ENCODE results near the gene CLEC11A. TPM values are rescaled to one million over a fixed set of nuclear protein-coding genes. Genes with fewer than 3 reads are reported as not detected.

CLEC11A gene
- total and polyA plus RNA-seq, 4 donors, result 2.4 to 11.0 (median 5.5) TPM

- TF ChIP-seq RXRA (IDR thresholded peaks at IDR 0.05), result no peak
- no peak for TF ChIP-seq YY1 (IDR thresholded peaks at IDR 0.05)
Observed at GRCh38 chr19:50725218-50725910, 2.2 kb downstream of the CLEC11A start (continued).

DNA sequence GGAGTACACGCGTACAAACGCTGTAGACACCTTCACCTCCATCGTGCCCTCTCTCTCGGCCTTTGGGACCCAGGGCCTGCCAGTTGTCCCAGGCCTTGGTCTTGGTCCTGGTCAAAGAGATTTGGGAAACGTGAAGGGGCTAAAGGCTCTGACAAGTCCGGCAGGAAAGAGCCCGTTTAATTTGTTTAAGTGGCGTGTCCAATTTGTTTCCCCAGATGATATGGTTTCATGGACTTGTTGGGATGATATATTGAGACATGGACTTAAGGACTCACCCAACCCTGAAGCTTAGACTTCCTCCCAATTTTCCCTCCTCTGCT is 2.7 kb downstream of the CLEC11A start:
- peak overlapping the region in 1 of 3 donors; percentile 13 for H3K4me3 ChIP-seq (ENCODE audit: low read depth in 1 of 3, low read length in 3 of 3)
- no peak for TF ChIP-seq CTCF (IDR thresholded peaks at IDR 0.05; ENCODE audit: low read depth, low read length, missing input control)
- TF ChIP-seq, protein P1, sequence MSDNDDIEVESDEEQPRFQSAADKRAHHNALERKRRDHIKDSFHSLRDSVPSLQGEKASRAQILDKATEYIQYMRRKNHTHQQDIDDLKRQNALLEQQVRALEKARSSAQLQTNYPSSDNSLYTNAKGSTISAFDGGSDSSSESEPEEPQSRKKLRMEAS (IDR thresholded peaks at IDR 0.05), result no peak
- no peak for TF ChIP-seq HNF4A (conservative IDR thresholded peaks at IDR 0.05)
- TF ChIP-seq ZBTB33 (IDR thresholded peaks at IDR 0.05), result no peak
- TF ChIP-seq, protein P2, sequence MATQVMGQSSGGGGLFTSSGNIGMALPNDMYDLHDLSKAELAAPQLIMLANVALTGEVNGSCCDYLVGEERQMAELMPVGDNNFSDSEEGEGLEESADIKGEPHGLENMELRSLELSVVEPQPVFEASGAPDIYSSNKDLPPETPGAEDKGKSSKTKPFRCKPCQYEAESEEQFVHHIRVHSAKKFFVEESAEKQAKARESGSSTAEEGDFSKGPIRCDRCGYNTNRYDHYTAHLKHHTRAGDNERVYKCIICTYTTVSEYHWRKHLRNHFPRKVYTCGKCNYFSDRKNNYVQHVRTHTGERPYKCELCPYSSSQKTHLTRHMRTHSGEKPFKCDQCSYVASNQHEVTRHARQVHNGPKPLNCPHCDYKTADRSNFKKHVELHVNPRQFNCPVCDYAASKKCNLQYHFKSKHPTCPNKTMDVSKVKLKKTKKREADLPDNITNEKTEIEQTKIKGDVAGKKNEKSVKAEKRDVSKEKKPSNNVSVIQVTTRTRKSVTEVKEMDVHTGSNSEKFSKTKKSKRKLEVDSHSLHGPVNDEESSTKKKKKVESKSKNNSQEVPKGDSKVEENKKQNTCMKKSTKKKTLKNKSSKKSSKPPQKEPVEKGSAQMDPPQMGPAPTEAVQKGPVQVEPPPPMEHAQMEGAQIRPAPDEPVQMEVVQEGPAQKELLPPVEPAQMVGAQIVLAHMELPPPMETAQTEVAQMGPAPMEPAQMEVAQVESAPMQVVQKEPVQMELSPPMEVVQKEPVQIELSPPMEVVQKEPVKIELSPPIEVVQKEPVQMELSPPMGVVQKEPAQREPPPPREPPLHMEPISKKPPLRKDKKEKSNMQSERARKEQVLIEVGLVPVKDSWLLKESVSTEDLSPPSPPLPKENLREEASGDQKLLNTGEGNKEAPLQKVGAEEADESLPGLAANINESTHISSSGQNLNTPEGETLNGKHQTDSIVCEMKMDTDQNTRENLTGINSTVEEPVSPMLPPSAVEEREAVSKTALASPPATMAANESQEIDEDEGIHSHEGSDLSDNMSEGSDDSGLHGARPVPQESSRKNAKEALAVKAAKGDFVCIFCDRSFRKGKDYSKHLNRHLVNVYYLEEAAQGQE (IDR thresholded peaks at IDR 0.05), result no peak
- TF ChIP-seq RAD21 (IDR thresholded peaks at IDR 0.05), result no peak
- TF ChIP-seq YY1 (IDR thresholded peaks at IDR 0.05), result no peak
- TF ChIP-seq NR2F2 (IDR thresholded peaks at IDR 0.05), result no peak
- no peak for TF ChIP-seq SP1 (IDR thresholded peaks at IDR 0.05)
- no peak for TF ChIP-seq FOXA2 (IDR thresholded peaks at IDR 0.05)
- no peak for TF ChIP-seq EGR1 (IDR thresholded peaks at IDR 0.05; ENCODE audit: low read depth in 2 of 2)
- TF ChIP-seq, protein P3, sequence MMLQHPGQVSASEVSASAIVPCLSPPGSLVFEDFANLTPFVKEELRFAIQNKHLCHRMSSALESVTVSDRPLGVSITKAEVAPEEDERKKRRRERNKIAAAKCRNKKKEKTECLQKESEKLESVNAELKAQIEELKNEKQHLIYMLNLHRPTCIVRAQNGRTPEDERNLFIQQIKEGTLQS (IDR thresholded peaks at IDR 0.05), result no peak
- TF ChIP-seq HNF4G (IDR thresholded peaks at IDR 0.05), result no peak
- no peaks in the 10 kb centered on the region for H3K36me3 ChIP-seq (ENCODE audit: control insufficient read depth in 4 of 4, insufficient read depth in 3 of 4, low read depth in 1 of 4, low read length in 3 of 4)
- no peak overlapping the region for H3K27ac ChIP-seq (ENCODE audit: low read depth in 1 of 2, low read length in 2 of 2)
- no peak for DNase-seq (ENCODE audit: low spot score)
- H3K4me1 ChIP-seq (ENCODE audit: control insufficient read depth in 4 of 4, insufficient read depth in 4 of 4, low read length in 3 of 4), result peaks cover 0 to 30% (median 14%) of the 10 kb centered on the region in 4 donors
- peaks cover 0 to 5% (median 2%) of the 10 kb centered on the region in 4 donors for H3K27me3 ChIP-seq (ENCODE audit: control insufficient read depth in 4 of 4, insufficient read depth in 4 of 4, low read length in 3 of 4)
- H3K9me3 ChIP-seq (ENCODE audit: control insufficient read depth in 4 of 4, low read length in 3 of 4), result no peaks in the 10 kb centered on the region
- WGBS, result 77% methylated on average over 9 of the region's 9 CpGs
- peak overlapping the region in 1 of 2 donors; percentile 53 for H3K9ac ChIP-seq (ENCODE audit: low read depth in 1 of 2, low read length in 2 of 2)

Data from liver (tissue), 9 donors.